HCT116 (cell line): Measurements from ENCODE around the gene ZNF134. TPM values are rescaled to one million over a fixed set of nuclear protein-coding genes. Genes with fewer than 3 reads are reported as not detected.

ENCODE experiments used
- ATAC-seq: fragments of 200-7000 bp; cut with Tn5 transposase; 2 replicates; pipeline ENCODE4 v1.9.1; 2020; ENCODE audit warnings: mild to moderate bottlenecking, moderate library complexity
- BruUV-seq: library from RNA; stranded (reverse); fragments of 400-500 nt; replicated peaks from 2 replicates; lab custom pipeline; 2021; lab: Mats Ljungman, UMichigan
- CTCF ChIA-PET: fragments of 300-600 bp; sonication (Branson Sonifier 250); formaldehyde crosslinking; loops from one replicate; lab custom pipeline; 2021; ENCODE audit warnings: antibody characterized with exemption; lab: Charles Lee
- POLR2A ChIA-PET: fragments of 300-600, 350-600 bp; sonication (Branson Sonifier 250); formaldehyde crosslinking; loops from one replicate; lab custom pipeline; 2021; ENCODE audit warnings: antibody characterized with exemption; lab: Charles Lee
- RAD21 ChIA-PET, 2 experiments: fragments of 300-600 bp; sonication (Branson Sonifier 250); formaldehyde crosslinking; loops; one replicate each; lab custom pipeline; 2023; ENCODE audit warnings: low total read pairs in 2 of 2; ENCODE audit not compliant: uncharacterized antibody in 2 of 2, unreplicated experiment in 2 of 2, low non-redundant PET in 1 of 2; lab: Charles Lee
- DNase-seq: peaks from one replicate; pipeline ENCODE4 v3.0.0-alpha.2; 2010; ENCODE audit warnings: low read depth, low spot score
- H2AFZ ChIP-seq: fragments of 200-600 bp; shearing (Covaris generic), sonication (generic); 2 replicates; pipeline ENCODE4 v1.6.1; 2017; ENCODE audit warnings: low read depth, mixed run types, mixed read lengths, antibody characterized with exemption, low read length; ENCODE audit not compliant: poor library complexity, severe bottlenecking
- H3K27ac ChIP-seq: 2 replicates; pipeline ENCODE4 v1.5.1; 2012; ENCODE audit warnings: low read depth, low read length
- H3K27me3 ChIP-seq: fragments of 200-600 bp; sonication (generic); 2 replicates; pipeline ENCODE4 v1.6.1; 2016; ENCODE audit warnings: mixed run types, low read length, mixed read lengths; ENCODE audit not compliant: insufficient read depth
- H3K36me3 ChIP-seq, 2 experiments: fragments of 200-500 bp in 1 of 2; fragments of 200-600 bp in 1 of 2; sonication (Bioruptor generic) in 1 of 2; sonication (generic) in 1 of 2; 2 replicates each; pipeline versions ENCODE4 v1.5.1 to v1.6.1; 2014 to 2016; ENCODE audit warnings: low read length in 2 of 2, inconsistent platforms in 1 of 2, mixed read lengths in 1 of 2, mixed run types in 1 of 2; ENCODE audit not compliant: insufficient read depth in 2 of 2, control insufficient read depth in 1 of 2
- H3K4me1 ChIP-seq, 2 experiments: fragments of 200-600 bp in 1 of 2; sonication (generic) in 1 of 2; 2 replicates each; pipeline versions ENCODE4 v1.5.1 to v1.6.1; 2012 to 2017; ENCODE audit warnings: low read length in 2 of 2, inconsistent platforms in 1 of 2, mild to moderate bottlenecking in 1 of 2, mixed read lengths in 1 of 2, mixed run types in 1 of 2, moderate library complexity in 1 of 2; ENCODE audit not compliant: insufficient read depth in 2 of 2, control insufficient read depth in 1 of 2
- H3K4me2 ChIP-seq: fragments of 200-600 bp; sonication (generic); 2 replicates; pipeline ENCODE4 v1.6.1; 2017; ENCODE audit warnings: mixed run types, low read length, mixed read lengths
- H3K4me3 ChIP-seq, 2 experiments: fragments of 200-600 bp in 1 of 2; sonication (generic) in 1 of 2; replicated peaks in 1 of 2; 2 replicates each; pipeline ENCODE4 v1.5.1; 2011 to 2016; ENCODE audit warnings: low read length in 2 of 2, control low read depth in 1 of 2, low read depth in 1 of 2, mild to moderate bottlenecking in 1 of 2, mixed read lengths in 1 of 2, mixed run types in 1 of 2
- H3K79me2 ChIP-seq: fragments of 200-600 bp; sonication (generic); 2 replicates; pipeline ENCODE4 v1.6.1; 2017; ENCODE audit warnings: mild to moderate bottlenecking, mixed run types, low read length, moderate library complexity, mixed read lengths; ENCODE audit not compliant: insufficient read depth
- H3K9ac ChIP-seq: fragments of 200-600 bp; sonication (generic); 2 replicates; pipeline ENCODE4 v1.6.1; 2016; ENCODE audit warnings: low read length, mixed read lengths
- H3K9me2 ChIP-seq: fragments of 200-600 bp; sonication (generic), shearing (Covaris generic); 2 replicates; pipeline ENCODE4 v1.6.1; 2017; ENCODE audit warnings: mixed run types, mild to moderate bottlenecking, moderate library complexity; ENCODE audit not compliant: insufficient read depth
- H3K9me3 ChIP-seq, 2 experiments: fragments of 200-500 bp in 1 of 2; fragments of 200-600 bp in 1 of 2; sonication (Bioruptor generic) in 1 of 2; sonication (generic) in 1 of 2; 2 replicates each; pipeline ENCODE4 v1.6.1; 2014 to 2017; ENCODE audit warnings: low read length in 2 of 2, mixed read lengths in 2 of 2, inconsistent platforms in 1 of 2, low read depth in 1 of 2, mild to moderate bottlenecking in 1 of 2, mixed run types in 1 of 2, moderate library complexity in 1 of 2; ENCODE audit not compliant: control insufficient read depth in 1 of 2, insufficient read depth in 1 of 2
- H4K20me1 ChIP-seq: fragments of 200-600 bp; sonication (generic), shearing (Covaris generic); 2 replicates; pipeline ENCODE4 v1.6.1; 2017; ENCODE audit warnings: mixed run types, mild to moderate bottlenecking, moderate library complexity; ENCODE audit not compliant: insufficient read depth
- EGR1 ChIP-seq: IDR thresholded peaks from 2 replicates; pipeline ENCODE4 v1.6.1; 2012; ENCODE audit warnings: low read depth
- ELF1 ChIP-seq: IDR thresholded peaks from 2 replicates; pipeline ENCODE4 v1.6.1; 2012; ENCODE audit warnings: low read depth, borderline replicate concordance
- EZH2 ChIP-seq: fragments of 200-600 bp; sonication (generic); IDR thresholded peaks from 2 replicates; pipeline ENCODE4 v1.6.1; 2017; ENCODE audit warnings: antibody characterized with exemption, mixed run types
- EZH2phosphoT487 ChIP-seq: fragments of 200-600 bp; IDR thresholded peaks from 2 replicates; pipeline ENCODE4 v1.6.1; 2018; ENCODE audit warnings: antibody characterized with exemption, borderline replicate concordance
- JUND ChIP-seq: IDR thresholded peaks from 2 replicates; pipeline ENCODE4 v1.6.1; 2012
- POLR2A ChIP-seq: IDR thresholded peaks from 2 replicates; pipeline ENCODE4 v1.7.0; 2011; ENCODE audit warnings: borderline replicate concordance; ENCODE audit not compliant: insufficient read depth, insufficient read length; ENCODE audit errors: extremely low read depth
- POLR2AphosphoS5 ChIP-seq: IDR thresholded peaks from 2 replicates; pipeline ENCODE4 v1.6.1; 2011; ENCODE audit warnings: mild to moderate bottlenecking, low read depth, low read length, moderate library complexity
- RAD21 ChIP-seq: IDR thresholded peaks from 2 replicates; pipeline ENCODE4 v1.6.1; 2012; ENCODE audit warnings: low read depth, mild to moderate bottlenecking
- SIN3A ChIP-seq: IDR thresholded peaks from 2 replicates; pipeline ENCODE4 v1.6.1; 2012; ENCODE audit warnings: low read depth
- SP1 ChIP-seq: IDR thresholded peaks from 2 replicates; pipeline ENCODE4 v1.6.1; 2012; ENCODE audit warnings: low read depth
- ZFX ChIP-seq: fragments of 450-650 bp; IDR thresholded peaks from 2 replicates; pipeline ENCODE4 v1.6.1; 2017
- ZNF274 ChIP-seq: fragments of 200-500 bp; sonication (Bioruptor generic); IDR thresholded peaks from 2 replicates; pipeline ENCODE4 v1.6.1; 2014; ENCODE audit warnings: mild to moderate bottlenecking, low read depth, low read length, inconsistent platforms
- intact Hi-C: fragments of 100-400 bp; cut with micrococcal nuclease; formaldehyde crosslinking; loops from 2 replicates; pipeline ENCODE4 v1.10.0; 2022
- total RNA-seq: library from RNA; stranded (reverse); gene quantifications from one replicate; pipeline ENCODE4 v1.2.1, GENCODE V29; 2021; ENCODE audit not compliant: unreplicated experiment
- TF ChIP-seq, protein P1 (sequence below): IDR thresholded peaks from 2 replicates; pipeline ENCODE4 v1.6.1; 2012
- TF ChIP-seq, protein P2 (sequence below): IDR thresholded peaks from 2 replicates; pipeline ENCODE4 v1.6.1; 2012
- TF ChIP-seq, protein P3 (sequence below): IDR thresholded peaks from 2 replicates; pipeline ENCODE4 v1.6.1; 2012; ENCODE audit warnings: low read depth

Gene ZNF134
- total RNA-seq, 1 experiment from 2014 or later: 8.4 TPM

DNA sequence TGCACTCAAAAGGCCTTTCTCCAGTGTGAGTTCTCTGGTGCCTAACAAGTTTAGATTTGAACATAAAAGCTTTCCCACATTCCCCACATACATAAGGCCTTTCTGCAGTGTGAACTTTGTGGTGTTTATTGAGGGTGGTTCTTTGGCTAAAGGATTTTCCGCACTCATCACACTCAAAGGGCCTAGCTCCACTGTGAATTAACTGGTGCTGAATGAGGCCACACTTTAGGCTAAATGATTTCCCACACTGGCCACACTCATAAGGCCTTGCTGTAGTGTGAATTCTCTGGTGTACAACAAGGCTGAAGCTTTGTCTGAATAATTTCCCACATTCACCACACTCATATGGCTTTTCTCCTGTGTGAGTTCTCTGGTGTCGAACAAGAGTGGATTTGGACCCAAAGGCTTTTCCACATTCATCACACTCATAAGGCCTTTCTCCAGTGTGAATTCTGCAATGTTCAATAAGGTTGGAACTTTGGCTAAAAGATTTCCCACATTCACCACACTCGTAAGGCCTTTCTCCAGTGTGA, 41.6 kb upstream of the ZNF134 start:
- TF ChIP-seq ZNF274 (peak; percentile 90), RAD21 (no peak), EZH2 (no peak), SP1 (no peak), POLR2AphosphoS5 (no peak), ZFX (no peak)
- TF ChIP-seq, protein P1, sequence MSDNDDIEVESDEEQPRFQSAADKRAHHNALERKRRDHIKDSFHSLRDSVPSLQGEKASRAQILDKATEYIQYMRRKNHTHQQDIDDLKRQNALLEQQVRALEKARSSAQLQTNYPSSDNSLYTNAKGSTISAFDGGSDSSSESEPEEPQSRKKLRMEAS: no peak
- TF ChIP-seq, protein P2, sequence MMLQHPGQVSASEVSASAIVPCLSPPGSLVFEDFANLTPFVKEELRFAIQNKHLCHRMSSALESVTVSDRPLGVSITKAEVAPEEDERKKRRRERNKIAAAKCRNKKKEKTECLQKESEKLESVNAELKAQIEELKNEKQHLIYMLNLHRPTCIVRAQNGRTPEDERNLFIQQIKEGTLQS: no peak
- BruUV-seq: no TSS peak

DNA sequence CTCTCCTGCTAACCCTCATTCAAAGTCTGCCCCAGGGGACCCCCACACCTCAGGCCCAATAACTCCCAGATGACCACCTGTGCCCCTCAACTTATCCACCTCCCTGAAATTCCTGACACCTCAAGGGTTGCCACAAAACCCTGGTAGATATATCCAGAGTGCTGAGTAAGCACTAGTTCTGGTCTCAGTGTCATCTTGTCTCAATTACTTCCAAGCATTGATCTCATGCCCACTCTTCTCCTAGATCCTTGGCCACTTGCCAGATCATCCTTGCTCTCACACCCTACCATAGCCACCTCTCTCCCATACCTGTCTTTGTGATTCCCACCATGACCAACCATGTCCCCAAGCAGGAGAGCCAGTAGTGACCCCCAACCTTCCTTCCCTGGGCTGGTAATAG, 37.4 kb upstream of the ZNF134 start:
- ATAC-seq: no peak
- DNase-seq: no peak
- peaks cover 15 to 29% of the 10 kb centered on the region in 2 experiments for H3K36me3 ChIP-seq
- no peak for TF ChIP-seq EZH2phosphoT487
- no peak for TF ChIP-seq POLR2A
- TF ChIP-seq RAD21: no peak
- TF ChIP-seq, protein P2: no peak
- no peak for TF ChIP-seq ELF1
- TF ChIP-seq, protein P3, sequence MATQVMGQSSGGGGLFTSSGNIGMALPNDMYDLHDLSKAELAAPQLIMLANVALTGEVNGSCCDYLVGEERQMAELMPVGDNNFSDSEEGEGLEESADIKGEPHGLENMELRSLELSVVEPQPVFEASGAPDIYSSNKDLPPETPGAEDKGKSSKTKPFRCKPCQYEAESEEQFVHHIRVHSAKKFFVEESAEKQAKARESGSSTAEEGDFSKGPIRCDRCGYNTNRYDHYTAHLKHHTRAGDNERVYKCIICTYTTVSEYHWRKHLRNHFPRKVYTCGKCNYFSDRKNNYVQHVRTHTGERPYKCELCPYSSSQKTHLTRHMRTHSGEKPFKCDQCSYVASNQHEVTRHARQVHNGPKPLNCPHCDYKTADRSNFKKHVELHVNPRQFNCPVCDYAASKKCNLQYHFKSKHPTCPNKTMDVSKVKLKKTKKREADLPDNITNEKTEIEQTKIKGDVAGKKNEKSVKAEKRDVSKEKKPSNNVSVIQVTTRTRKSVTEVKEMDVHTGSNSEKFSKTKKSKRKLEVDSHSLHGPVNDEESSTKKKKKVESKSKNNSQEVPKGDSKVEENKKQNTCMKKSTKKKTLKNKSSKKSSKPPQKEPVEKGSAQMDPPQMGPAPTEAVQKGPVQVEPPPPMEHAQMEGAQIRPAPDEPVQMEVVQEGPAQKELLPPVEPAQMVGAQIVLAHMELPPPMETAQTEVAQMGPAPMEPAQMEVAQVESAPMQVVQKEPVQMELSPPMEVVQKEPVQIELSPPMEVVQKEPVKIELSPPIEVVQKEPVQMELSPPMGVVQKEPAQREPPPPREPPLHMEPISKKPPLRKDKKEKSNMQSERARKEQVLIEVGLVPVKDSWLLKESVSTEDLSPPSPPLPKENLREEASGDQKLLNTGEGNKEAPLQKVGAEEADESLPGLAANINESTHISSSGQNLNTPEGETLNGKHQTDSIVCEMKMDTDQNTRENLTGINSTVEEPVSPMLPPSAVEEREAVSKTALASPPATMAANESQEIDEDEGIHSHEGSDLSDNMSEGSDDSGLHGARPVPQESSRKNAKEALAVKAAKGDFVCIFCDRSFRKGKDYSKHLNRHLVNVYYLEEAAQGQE: no peak
- TF ChIP-seq SIN3A: no peak
- no peak for TF ChIP-seq ZNF274
- TF ChIP-seq POLR2AphosphoS5: no peak
- no peak for TF ChIP-seq JUND
- TF ChIP-seq EGR1: no peak
- no peak for TF ChIP-seq ZFX
- no peak overlapping the region for H3K27ac ChIP-seq
- no peaks in the 10 kb centered on the region for H4K20me1 ChIP-seq
- H3K79me2 ChIP-seq: peaks cover 10% of the 10 kb centered on the region; the same call in 1 of the 2 replicates
- H3K9ac ChIP-seq: no peak overlapping the region
- POLR2A ChIA-PET: no interaction called here
- no peak overlapping the region for H2AFZ ChIP-seq
- intact Hi-C loops: loop anchor here (10.0 kb wide), 1 partner anchor 142 kb away; the partner anchor contains the start of gene ZNF749
- no TSS peak for BruUV-seq
- RAD21 ChIA-PET: no interaction called here
- peaks cover 43 to 49% of the 10 kb centered on the region in 2 experiments; a peak in 3 of 4 replicates for H3K9me3 ChIP-seq
- no peaks in the 10 kb centered on the region for H3K27me3 ChIP-seq
- peaks cover 2 to 18% of the 10 kb centered on the region in 2 experiments; a peak in 3 of 4 replicates for H3K4me1 ChIP-seq
- no peak overlapping the region for H3K4me3 ChIP-seq
- H3K9me2 ChIP-seq: no peaks in the 10 kb centered on the region
- CTCF ChIA-PET: no interaction called here
- H3K4me2 ChIP-seq: no peak overlapping the region

More for the DNA sequence above, 41.6 kb upstream of the ZNF134 start:
- Histone ChIP-seq H3K9ac (no peak overlapping the region), H3K27ac (no peak overlapping the region), H2AFZ (no peak overlapping the region), H3K36me3 (peaks cover 15 to 29% of the 10 kb centered on the region in 2 experiments), H3K4me2 (no peak overlapping the region), H3K27me3 (no peaks in the 10 kb centered on the region), H3K4me3 (no peak overlapping the region), H3K9me2 (no peaks in the 10 kb centered on the region), H3K79me2 (0 out of 2 replicates have a peak, but pooled peaks cover 2% of the 10 kb centered on the region), H3K9me3 (peaks cover 61 to 63% of the 10 kb centered on the region in 2 experiments; a peak in 3 of 4 replicates), H3K4me1 (peaks cover 0 to 2% of the 10 kb centered on the region in 2 experiments; a peak in 1 of 4 replicates), H4K20me1 (no peaks in the 10 kb centered on the region)
- ChIA-PET RAD21 (no interaction called here), CTCF (no interaction called here), POLR2A (no interaction called here)
- ATAC-seq: no peak
- DNase-seq: no peak
- intact Hi-C loops: loop anchor here (10.0 kb wide), 1 partner anchor 138 kb away; the partner anchor contains the start of gene ZNF749
